KOPT-K1 (cell line): ENCODE measurements around the gene RTRAF.
A peak's percentile ranks its signal among the peaks of the same experiment; 100 is the strongest.

Source experiments
- H3K27ac ChIP-seq: fragments of 200-600 bp; sonication (generic); 2 replicates; pipeline ENCODE4 v1.5.1; 2016; ENCODE audit warnings: antibody characterized with exemption, mild to moderate bottlenecking, low read depth, low read length; ENCODE audit not compliant: poor library complexity, severe bottlenecking
- H3K36me3 ChIP-seq: fragments of 200-600 bp; sonication (generic); 2 replicates; pipeline ENCODE4 v1.5.1; 2017; ENCODE audit warnings: antibody characterized with exemption, mild to moderate bottlenecking, low read length, moderate library complexity; ENCODE audit not compliant: insufficient read depth
- H3K9me3 ChIP-seq: fragments of 200-600 bp; sonication (generic); 2 replicates; pipeline ENCODE4 v1.5.1; 2017; ENCODE audit warnings: antibody characterized with exemption, low read length, mild to moderate bottlenecking; ENCODE audit not compliant: insufficient read depth, poor library complexity, severe bottlenecking

The RTRAF gene

DNA sequence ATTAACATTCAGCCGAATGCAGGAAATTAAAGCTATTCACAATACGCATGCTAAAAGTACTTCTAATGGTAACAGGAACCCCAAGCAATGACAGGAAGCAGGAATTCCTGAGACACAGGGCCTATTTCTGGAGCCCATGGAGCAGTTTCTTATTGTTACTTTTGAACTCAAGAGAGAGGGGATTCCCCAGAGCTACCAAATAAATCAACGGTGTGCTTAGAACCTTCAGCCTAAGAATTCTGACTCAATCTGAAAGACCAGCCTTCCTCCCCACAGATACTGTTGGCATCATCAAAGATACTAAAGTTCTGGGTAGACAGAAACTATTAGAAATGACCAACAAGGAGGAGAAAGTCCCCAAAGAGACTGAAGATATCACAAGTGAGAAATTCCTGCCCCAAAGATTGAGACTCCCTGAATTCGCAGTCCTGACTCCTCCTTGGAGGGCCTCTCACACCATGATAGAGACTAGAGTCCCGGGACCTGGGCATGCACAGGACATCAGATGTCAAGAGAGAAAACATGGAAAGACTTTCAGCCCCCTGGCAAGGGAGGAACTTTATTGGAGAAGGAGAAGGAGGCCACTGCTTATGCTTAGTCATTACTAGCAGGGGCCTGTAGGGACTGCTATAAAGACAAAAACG lies 32.7 kb downstream of the RTRAF start:
- no peaks in the 10 kb centered on the region; the same call in 1 of the 2 replicates for H3K36me3 ChIP-seq
- peak overlapping the region; percentile 69 for H3K27ac ChIP-seq
- H3K9me3 ChIP-seq = peaks cover 6% of the 10 kb centered on the region

DNA sequence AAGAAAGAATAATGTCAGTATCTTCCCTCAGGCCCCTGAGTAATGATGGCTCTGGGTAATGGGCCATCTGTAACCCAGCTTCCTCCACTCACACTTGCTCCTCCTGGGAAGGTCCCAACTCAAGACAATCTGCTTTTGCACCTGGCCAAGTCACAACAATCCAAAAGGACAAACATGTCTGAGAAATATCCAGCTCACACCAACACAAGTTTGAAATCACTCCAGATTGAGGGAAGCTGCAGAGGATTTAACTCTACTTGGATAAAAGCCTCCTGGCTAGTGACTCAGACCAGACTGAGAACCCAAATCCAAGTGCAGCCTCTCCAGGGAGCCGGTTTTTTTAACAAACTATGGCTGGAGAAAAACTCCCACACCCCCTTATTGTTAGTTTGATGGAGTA lies 34.2 kb downstream of the RTRAF start:
- no peak overlapping the region for H3K27ac ChIP-seq
- peaks cover 6% of the 10 kb centered on the region for H3K9me3 ChIP-seq
- H3K36me3 ChIP-seq = no peaks in the 10 kb centered on the region; the same call in 1 of the 2 replicates

DNA sequence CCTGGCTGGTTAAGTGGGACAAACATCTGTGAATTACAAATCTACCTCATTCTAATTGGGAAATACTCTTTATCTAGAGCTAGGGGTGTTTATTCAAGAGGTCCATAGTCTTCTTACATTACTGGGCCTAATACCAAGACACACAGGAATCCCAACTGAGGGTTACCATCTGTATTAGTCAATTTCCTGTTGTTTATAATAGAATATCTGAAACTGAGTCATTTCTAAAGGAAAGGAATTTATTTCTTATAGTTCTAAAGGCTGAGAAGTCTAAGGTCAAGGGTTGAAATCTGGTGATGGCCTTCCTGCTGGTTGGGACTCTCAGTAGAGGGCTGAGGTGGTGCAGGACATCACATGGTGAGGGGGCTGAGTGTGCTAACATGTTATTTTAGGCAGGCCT lies 36.0 kb downstream of the RTRAF start:
- Histone ChIP-seq H3K9me3 (peaks cover 6% of the 10 kb centered on the region), H3K36me3 (no peaks in the 10 kb centered on the region; the same call in 1 of the 2 replicates), H3K27ac (no peak overlapping the region)

DNA sequence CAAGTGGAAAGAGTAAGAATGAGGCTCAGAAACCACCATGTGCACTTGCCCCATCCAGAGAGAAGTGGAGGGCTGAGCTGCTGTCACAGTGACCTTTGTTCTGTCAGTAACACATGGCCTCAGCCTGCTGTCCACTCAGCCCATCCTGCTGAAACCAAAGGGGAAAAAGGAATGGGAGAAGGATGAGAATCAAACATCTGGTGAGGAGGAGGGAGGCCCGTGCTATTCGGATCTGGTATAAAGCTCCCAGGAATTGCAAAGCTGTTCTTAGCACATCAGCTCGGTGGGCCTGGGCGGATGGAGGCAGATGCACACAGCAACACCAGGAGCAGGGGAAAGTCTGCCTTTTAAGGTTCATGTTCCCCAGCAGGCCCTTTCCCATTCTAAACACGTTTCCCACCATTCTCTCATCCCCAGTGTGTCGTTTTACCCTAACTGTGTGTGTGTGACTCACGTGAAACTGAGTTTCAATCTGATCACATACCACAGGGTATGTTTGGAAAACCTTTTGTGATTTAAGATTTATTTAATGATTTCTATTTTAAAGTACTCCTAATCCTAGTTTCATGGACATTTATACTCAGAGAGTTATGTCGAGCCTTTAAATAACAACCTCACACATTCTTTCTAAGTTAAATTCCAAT lies 36.8 kb downstream of the RTRAF start:
- Histone ChIP-seq H3K27ac (no peak overlapping the region), H3K36me3 (no peaks in the 10 kb centered on the region; the same call in 1 of the 2 replicates), H3K9me3 (peaks cover 6% of the 10 kb centered on the region)

DNA sequence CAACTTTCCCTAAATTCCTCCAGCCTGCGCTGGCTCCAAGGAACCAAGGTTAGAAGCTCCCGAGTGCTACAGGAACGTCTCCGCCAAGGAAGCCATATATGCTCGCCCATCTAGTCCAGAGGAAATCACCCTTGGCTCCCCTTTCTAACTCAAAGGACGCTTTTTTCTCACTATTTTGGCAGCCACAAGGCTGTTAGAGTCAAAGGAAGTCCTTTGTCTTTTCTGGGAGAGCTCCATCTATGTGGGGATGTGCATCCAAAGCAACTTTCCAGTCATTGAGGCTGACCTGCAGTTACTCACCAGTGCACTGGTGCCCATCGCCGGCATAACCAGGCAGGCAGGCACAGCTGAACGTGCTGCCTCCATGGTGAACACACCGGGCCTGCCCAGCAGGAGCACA lies 37.6 kb downstream of the RTRAF start:
- no peaks in the 10 kb centered on the region; the same call in 1 of the 2 replicates for H3K36me3 ChIP-seq
- H3K9me3 ChIP-seq = peaks cover 6% of the 10 kb centered on the region
- H3K27ac ChIP-seq = no peak overlapping the region

DNA sequence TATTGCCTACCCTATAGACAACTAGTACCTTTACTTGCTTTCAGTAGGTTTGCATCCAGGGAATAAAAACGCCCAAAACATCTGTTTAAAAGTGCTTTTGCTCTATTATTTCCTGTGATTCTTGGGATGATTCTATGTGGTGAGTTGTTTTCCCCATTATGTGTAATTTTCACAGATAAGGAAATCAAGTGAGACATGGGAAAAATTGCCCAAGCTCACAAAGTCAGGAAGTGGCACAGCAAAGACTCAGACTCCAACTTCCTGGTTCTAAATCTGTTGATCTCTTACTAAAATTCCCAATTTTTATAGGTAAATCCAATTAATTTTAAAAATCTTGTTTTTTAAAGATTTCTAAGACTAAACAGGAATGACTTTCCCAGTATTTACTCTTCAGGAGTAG lies 40.5 kb downstream of the RTRAF start:
- Histone ChIP-seq H3K9me3 (no peaks in the 10 kb centered on the region), H3K36me3 (no peaks in the 10 kb centered on the region; the same call in 1 of the 2 replicates), H3K27ac (no peak overlapping the region)

DNA sequence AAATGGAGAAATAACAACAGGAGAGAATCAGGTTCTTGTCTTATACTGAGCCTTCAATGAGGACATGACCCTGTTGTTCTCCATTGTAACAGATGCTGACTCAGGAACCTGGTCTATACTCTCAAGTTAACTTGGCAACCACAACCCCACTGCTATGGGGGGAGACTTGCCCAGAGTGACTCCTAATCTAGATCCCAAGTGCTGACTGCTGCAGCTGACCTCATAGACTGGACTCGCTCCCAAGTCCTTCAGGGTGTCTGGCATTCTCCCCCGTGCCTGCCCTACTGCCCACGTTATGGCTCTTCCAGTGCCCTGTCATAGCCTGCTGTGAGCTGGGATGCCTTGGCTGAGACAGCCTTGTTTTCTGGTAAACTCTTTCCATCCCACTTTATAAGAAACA lies 42.4 kb downstream of the RTRAF start:
- peaks cover 7% of the 10 kb centered on the region for H3K9me3 ChIP-seq
- no peak overlapping the region for H3K27ac ChIP-seq
- no peaks in the 10 kb centered on the region; the same call in 1 of the 2 replicates for H3K36me3 ChIP-seq

DNA sequence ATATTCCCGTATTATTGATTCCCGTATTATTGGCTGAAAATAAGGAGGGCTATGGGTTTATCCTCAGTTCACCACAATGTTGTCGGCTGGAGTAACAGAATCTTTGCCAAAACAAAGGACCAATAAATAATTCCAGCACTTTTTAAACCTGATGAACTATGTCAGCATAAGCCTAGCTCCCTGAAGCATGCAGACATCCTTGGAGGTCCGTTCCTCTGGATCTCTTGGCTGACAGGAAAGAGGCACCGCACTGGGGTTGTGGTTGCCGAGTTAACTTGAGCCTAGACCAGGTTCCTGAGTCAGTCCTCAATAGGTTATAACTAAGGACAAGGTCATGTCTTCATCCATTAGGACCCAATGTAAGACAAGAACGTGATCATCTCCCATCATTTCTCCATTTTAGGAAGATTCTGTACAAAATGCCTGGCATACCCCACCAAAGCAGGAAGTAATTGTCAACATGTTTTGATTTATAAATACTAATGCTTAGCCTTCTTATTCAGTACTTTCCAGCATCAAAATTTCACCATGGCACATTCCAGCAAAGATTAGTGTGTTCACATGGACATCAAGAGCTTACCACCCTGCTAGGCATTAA lies 43.0 kb downstream of the RTRAF start:
- no peak overlapping the region for H3K27ac ChIP-seq
- H3K36me3 ChIP-seq = no peaks in the 10 kb centered on the region; the same call in 1 of the 2 replicates
- peaks cover 8% of the 10 kb centered on the region for H3K9me3 ChIP-seq

DNA sequence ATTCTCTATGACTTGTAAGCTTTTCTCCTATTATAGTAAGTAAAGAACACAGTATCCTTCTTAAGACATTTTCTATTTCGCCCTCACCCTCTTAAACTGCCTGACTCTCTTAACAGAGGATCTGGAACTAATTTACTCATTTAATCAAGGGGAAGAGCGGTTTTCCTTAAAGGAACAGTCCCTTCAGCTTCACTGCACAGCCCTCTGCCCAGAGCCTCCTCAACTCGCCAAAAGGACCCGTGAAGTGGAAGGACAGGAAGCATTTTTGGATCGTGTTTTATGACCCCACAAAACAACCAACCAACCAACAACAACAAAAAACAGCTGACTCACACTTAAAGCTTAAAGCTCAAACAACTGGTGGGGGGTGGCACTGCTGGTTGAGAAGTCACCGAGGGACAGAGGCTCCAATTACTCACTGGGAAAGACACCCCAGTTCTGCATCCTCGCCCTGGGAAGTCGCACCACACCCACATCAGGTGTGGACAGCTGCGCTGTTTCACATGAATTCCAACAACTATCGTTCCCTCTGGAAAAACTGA lies 43.8 kb downstream of the RTRAF start:
- Histone ChIP-seq H3K9me3 (peaks cover 8% of the 10 kb centered on the region), H3K27ac (no peak overlapping the region), H3K36me3 (peaks cover 2% of the 10 kb centered on the region; the same call in 1 of the 2 replicates)

DNA sequence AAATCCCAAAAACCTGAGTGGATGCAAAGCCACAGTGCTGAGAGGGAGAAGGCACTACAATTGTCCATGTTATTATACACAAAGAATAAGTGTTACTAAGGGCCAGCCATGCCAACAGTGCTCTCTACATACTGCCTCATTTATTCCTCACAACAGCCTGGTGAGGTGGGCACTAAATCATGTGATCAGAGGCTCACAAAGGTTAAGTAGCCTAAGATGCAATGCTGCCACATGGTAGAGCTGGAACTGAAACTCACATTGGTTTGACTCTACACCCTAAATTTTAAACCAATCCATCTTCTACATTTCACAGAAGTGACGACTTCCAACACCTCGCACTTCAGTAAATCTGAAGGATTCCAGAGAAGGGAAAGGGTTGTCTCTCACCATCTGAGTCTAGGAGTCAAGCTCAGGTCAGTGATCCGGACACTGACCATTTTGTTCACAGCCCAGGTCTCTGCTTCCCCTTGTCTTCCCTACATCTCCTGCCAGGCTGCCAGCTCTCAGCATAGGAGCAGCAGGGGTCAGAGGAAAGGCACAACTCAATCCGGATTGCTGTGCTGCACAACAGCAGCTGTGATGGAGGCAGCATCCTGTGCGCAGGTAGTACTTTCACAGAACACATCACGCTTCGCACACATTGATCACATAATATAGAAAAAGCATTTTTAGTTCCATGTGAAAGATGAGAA lies 49.9 kb downstream of the RTRAF start:
- H3K27ac ChIP-seq = no peak overlapping the region
- H3K9me3 ChIP-seq = peaks cover 8% of the 10 kb centered on the region
- peaks cover 12% of the 10 kb centered on the region; the same call in 1 of the 2 replicates for H3K36me3 ChIP-seq

DNA sequence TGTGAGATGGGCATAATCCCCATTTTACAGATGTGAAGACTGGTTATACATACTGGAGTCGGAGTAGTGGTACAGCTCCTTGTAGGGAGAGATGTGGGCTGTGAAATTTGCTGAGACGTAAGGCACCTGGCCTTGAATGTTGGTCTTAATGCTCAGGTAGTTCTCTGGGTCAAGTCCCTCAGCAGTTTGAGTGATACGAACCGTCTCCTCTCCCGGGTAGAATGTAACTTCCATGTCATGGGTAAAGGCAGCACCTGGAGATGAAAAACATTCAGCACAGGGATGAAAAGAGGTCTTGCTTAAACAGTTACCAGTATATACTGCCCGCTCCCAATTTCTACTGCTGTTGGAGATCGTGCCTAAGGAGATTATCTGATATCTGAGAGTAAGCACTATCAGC lies 51.3 kb downstream of the RTRAF start:
- Histone ChIP-seq H3K36me3 (peaks cover 12% of the 10 kb centered on the region; the same call in 1 of the 2 replicates), H3K9me3 (peaks cover 8% of the 10 kb centered on the region), H3K27ac (no peak overlapping the region)

DNA sequence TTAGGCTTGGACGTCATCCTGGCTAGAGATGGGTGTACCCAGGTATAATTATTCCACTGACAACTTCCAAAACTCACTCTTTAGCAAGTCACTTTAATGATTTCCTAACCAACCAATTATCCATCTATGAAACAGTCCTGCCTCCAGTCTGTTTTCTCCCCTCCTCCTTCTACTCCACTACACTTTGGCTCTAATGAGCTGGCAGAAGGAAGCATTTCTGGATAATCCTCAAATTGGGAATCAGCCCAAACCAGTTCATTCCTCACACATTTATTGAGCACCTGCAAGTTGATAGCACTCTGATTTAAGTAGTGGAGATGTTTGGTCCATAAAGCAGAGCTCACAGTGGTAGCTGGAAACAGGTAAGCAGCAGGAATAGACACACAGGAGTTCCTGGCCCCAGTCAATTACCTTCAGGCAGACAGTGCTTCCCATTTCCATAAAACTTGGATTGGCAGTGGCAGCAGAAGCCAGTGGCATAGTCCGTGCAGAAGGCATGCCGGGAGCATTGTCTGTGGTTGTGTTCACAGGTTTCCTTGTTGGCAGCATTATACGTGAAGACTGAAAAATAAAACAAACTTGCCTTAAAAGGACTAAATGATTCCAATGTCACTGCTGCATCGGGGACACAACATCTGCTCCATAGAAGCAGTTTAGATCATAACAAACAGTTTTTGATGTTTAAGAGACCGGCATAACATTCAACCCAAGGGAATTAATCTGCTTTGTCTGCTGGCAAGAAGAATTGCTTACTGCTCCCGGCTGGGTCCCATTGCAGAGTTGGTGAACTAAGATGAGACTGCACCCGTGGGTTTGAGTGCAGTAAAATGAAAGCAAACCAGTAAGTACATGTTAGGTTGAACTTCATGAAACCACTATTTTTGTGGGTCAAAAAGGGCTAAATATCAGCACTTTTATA lies 53.3 kb downstream of the RTRAF start:
- Histone ChIP-seq H3K9me3 (no peaks in the 10 kb centered on the region), H3K27ac (no peak overlapping the region), H3K36me3 (peaks cover 12% of the 10 kb centered on the region; the same call in 1 of the 2 replicates)

DNA sequence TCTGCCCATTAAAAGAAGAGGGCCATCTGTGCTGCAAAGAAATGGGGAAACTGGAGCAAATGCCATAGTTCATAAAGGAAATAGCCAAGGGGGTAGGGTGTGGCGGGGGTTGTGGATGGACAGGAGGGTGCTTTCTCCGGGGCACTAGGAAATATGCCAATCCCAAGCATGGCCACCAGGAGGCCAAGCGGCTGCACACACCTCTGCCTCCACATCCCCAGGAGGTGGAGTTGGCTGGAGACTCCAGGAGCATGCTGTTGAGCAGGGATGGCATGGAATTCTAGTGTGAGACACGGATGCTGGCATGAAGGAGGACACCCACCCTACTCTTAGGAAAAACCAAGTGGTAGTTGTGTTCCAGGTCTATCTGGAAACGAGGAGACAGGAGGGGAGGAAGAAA lies 54.3 kb downstream of the RTRAF start:
- no peak overlapping the region for H3K27ac ChIP-seq
- no peaks in the 10 kb centered on the region for H3K9me3 ChIP-seq
- H3K36me3 ChIP-seq = peaks cover 6% of the 10 kb centered on the region; the same call in 1 of the 2 replicates
